Measurements from ENCODE around the gene CDKN1A.

The CDKN1A gene

GRCh38 chr6:36668591-36668990, 9.9 kb upstream of the CDKN1A start:
- H3K4me1 ChIP-seq (ENCODE audit: insufficient read depth, low read length, severe bottlenecking) = peaks cover 35% of the 10 kb centered on the region
- H3K79me2 ChIP-seq (ENCODE audit: insufficient read depth, low read length) = no peaks in the 10 kb centered on the region
- TF ChIP-seq EZH2 (IDR thresholded peaks at IDR 0.05; ENCODE audit: borderline replicate concordance, low read length) = no peak
- TF ChIP-seq CTCF (IDR thresholded peaks at IDR 0.05; ENCODE audit: low read length) = no peak
- 0 out of 2 replicates have a peak, but pooled peaks cover 7% of the 10 kb centered on the region for H3K27me3 ChIP-seq (ENCODE audit: insufficient read depth, low read length)
- H3K9me2 ChIP-seq (ENCODE audit: low read depth, low read length) = no peaks in the 10 kb centered on the region
- no peaks in the 10 kb centered on the region for H3F3A ChIP-seq (ENCODE audit: insufficient read depth, low read length)
- H3K4me3 ChIP-seq (ENCODE audit: low read depth, low read length, poor library complexity, severe bottlenecking) = no peak overlapping the region
- H4K20me1 ChIP-seq (ENCODE audit: insufficient read depth, low read length) = no peaks in the 10 kb centered on the region
- H3K27ac ChIP-seq (ENCODE audit: low read depth, low read length, poor library complexity, severe bottlenecking) = no peak overlapping the region
- H3K36me3 ChIP-seq (ENCODE audit: insufficient read depth, low read length) = no peaks in the 10 kb centered on the region; the same call in 1 of the 2 replicates
- H3K9ac ChIP-seq (ENCODE audit: low read length) = no peak overlapping the region
- no peaks in the 10 kb centered on the region for H3K9me3 ChIP-seq (ENCODE audit: low read length)
- no peak overlapping the region for H3K4me2 ChIP-seq (ENCODE audit: low read length)
- H2AFZ ChIP-seq (ENCODE audit: low read length) = no peak overlapping the region

- TF ChIP-seq CTCF (IDR thresholded peaks at IDR 0.05; ENCODE audit: low read length) = no peak
- Histone ChIP-seq H3K27ac (ENCODE audit: low read depth, low read length, poor library complexity, severe bottlenecking) (no peak overlapping the region), H3K4me1 (ENCODE audit: insufficient read depth, low read length, severe bottlenecking) (peaks cover 31% of the 10 kb centered on the region)
These were observed 9.5 kb upstream of the CDKN1A start for GRCh38 chr6:36669002-36669401.

DNA sequence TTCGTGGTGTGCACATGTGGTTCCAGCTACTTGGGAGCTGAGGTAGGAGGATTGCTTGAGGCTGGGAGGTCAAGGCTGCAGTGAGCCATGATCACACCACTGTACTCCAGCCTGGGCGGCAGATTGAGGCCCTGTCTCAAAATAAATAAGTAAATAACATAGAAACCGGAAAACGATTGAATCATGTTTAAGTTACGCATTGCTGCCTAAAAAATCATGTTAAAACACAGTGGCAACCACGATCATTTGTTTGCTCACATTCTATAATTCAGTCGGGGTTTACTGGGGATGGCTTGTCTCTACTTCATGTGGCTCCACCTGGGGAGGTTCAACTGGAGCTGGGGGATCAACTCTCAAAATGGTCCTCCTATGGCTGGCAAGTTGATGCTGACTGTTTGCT, 8.2 kb upstream of the CDKN1A start:
- peaks cover 18% of the 10 kb centered on the region for H3K4me1 ChIP-seq (ENCODE audit: insufficient read depth, low read length, severe bottlenecking)
- no peaks in the 10 kb centered on the region for H3K9me2 ChIP-seq (ENCODE audit: low read depth, low read length)
- no peaks in the 10 kb centered on the region for H3K79me2 ChIP-seq (ENCODE audit: insufficient read depth, low read length)
- no peak for TF ChIP-seq CTCF (IDR thresholded peaks at IDR 0.05; ENCODE audit: low read length)
- TF ChIP-seq EZH2 (IDR thresholded peaks at IDR 0.05; ENCODE audit: borderline replicate concordance, low read length) = no peak
- H3K27ac ChIP-seq (ENCODE audit: low read depth, low read length, poor library complexity, severe bottlenecking) = no peak overlapping the region
- H3K36me3 ChIP-seq (ENCODE audit: insufficient read depth, low read length) = no peaks in the 10 kb centered on the region; the same call in 1 of the 2 replicates
- 0 out of 2 replicates have a peak, but pooled peaks cover 7% of the 10 kb centered on the region for H3K27me3 ChIP-seq (ENCODE audit: insufficient read depth, low read length)
- H4K20me1 ChIP-seq (ENCODE audit: insufficient read depth, low read length) = no peaks in the 10 kb centered on the region
- H3K9me3 ChIP-seq (ENCODE audit: low read length) = no peaks in the 10 kb centered on the region
- no peak overlapping the region for H3K4me3 ChIP-seq (ENCODE audit: low read depth, low read length, poor library complexity, severe bottlenecking)
- H3K4me2 ChIP-seq (ENCODE audit: low read length) = no peak overlapping the region
- H3F3A ChIP-seq (ENCODE audit: insufficient read depth, low read length) = no peaks in the 10 kb centered on the region
- no peak overlapping the region for H3K9ac ChIP-seq (ENCODE audit: low read length)
- H2AFZ ChIP-seq (ENCODE audit: low read length) = no peak overlapping the region

More at GRCh38 chr6:36669002-36669401, 9.5 kb upstream of the CDKN1A start:
- no peaks in the 10 kb centered on the region; the same call in 1 of the 2 replicates for H3K36me3 ChIP-seq (ENCODE audit: insufficient read depth, low read length)
- no peaks in the 10 kb centered on the region for H4K20me1 ChIP-seq (ENCODE audit: insufficient read depth, low read length)
- 0 out of 2 replicates have a peak, but pooled peaks cover 7% of the 10 kb centered on the region for H3K27me3 ChIP-seq (ENCODE audit: insufficient read depth, low read length)
- H2AFZ ChIP-seq (ENCODE audit: low read length) = no peak overlapping the region
- H3K4me3 ChIP-seq (ENCODE audit: low read depth, low read length, poor library complexity, severe bottlenecking) = no peak overlapping the region
- H3K79me2 ChIP-seq (ENCODE audit: insufficient read depth, low read length) = no peaks in the 10 kb centered on the region
- no peaks in the 10 kb centered on the region for H3K9me2 ChIP-seq (ENCODE audit: low read depth, low read length)
- no peak overlapping the region for H3K4me2 ChIP-seq (ENCODE audit: low read length)
- no peaks in the 10 kb centered on the region for H3K9me3 ChIP-seq (ENCODE audit: low read length)
- H3F3A ChIP-seq (ENCODE audit: insufficient read depth, low read length) = no peaks in the 10 kb centered on the region
- H3K9ac ChIP-seq (ENCODE audit: low read length) = no peak overlapping the region
